SK-N-MC (cell line): ENCODE data around the gene TRAPPC4.
"Not testable (repeated sequence)": the region's sequence is repeated elsewhere in the genome, so short reads cannot be mapped to it uniquely, and the experiment has no call there.

Experiments used
- DNase-seq: peaks from one replicate; pipeline ENCODE4 v3.0.0-alpha.2; 2011; ENCODE audit warnings: low read depth, low spot score
- H3K27ac ChIP-seq: fragments of 200-600 bp; sonication (generic); 2 replicates; pipeline ENCODE4 v1.5.1; 2016; ENCODE audit warnings: mixed run types
- H3K36me3 ChIP-seq: fragments of 200-600 bp; sonication (generic); 2 replicates; pipeline ENCODE4 v1.6.1; 2017; ENCODE audit warnings: antibody characterized with exemption, low read length, mixed read lengths; ENCODE audit not compliant: insufficient read depth
- H3K4me3 ChIP-seq: fragments of 200-600 bp; sonication (generic); 2 replicates; pipeline ENCODE4 v1.5.1; 2016
- H3K9ac ChIP-seq: fragments of 200-600 bp; sonication (generic); 2 replicates; pipeline ENCODE4 v1.8.0; 2017; ENCODE audit warnings: mixed run types, mixed read lengths; ENCODE audit not compliant: insufficient read length
- H3K9me3 ChIP-seq: fragments of 200-600 bp; sonication (generic); 2 replicates; pipeline ENCODE4 v1.6.1; 2017; ENCODE audit warnings: low read depth, mild to moderate bottlenecking, antibody characterized with exemption, low read length, moderate library complexity, mixed read lengths
- EZH2 ChIP-seq: fragments of 200-600 bp; sonication (generic); IDR thresholded peaks from one replicate; pipeline ENCODE4 v1.6.1; 2017; ENCODE audit warnings: antibody characterized with exemption
- FOXP2 ChIP-seq: optimal IDR thresholded peaks from 2 replicates; pipeline ENCODE3; 2011; ENCODE audit warnings: mild to moderate bottlenecking, moderate library complexity; ENCODE audit not compliant: insufficient read depth; ENCODE audit errors: extremely low read length, control extremely low read depth
- POLR2AphosphoS5 ChIP-seq: IDR thresholded peaks from 2 replicates; pipeline ENCODE4 v1.6.1; 2012; ENCODE audit warnings: mild to moderate bottlenecking, low read depth, low read length, borderline replicate concordance

The TRAPPC4 gene

GRCh38 chr11:119006656-119007055 is 11.9 kb upstream of the TRAPPC4 start:
- Histone ChIP-seq H3K36me3 (peaks cover 45% of the 10 kb centered on the region), H3K9ac (no peak overlapping the region), H3K9me3 (no peaks in the 10 kb centered on the region), H3K27ac (no peak overlapping the region), H3K4me3 (no peak overlapping the region)
- TF ChIP-seq FOXP2 (no peak), POLR2AphosphoS5 (no peak), EZH2 (no peak)
- no peak for DNase-seq

DNA sequence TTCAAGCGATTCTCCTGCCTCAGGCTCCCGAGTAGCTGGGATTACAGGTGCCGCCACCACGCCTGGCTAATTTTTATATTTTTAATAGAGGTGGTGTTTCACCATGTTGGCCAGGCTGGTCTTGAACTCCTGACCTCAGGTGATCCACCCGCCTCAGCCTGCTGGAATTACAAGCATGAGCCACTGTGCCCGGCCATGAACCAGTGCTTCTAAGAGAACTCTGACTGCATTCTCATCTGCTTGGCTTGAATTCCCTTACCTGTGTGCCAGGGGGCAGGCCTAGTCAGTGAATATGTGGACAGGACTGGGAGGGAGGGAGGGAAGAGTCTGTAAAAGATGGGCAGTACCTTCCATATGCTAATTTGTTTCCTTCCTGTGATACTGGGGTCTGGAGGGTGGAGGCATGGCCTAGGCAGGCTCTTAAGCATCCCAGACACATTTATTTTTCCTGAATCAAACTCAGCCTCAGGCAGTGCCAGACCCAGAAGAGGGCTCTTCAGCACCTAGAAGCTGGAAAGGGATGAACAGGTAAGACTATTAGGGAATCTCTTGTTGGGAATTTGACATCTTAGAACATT is 7.0 kb upstream of the TRAPPC4 start:
- no peak for DNase-seq
- Histone ChIP-seq H3K9me3 (no peaks in the 10 kb centered on the region), H3K4me3 (no peak overlapping the region), H3K27ac (no peak overlapping the region), H3K36me3 (peaks cover 64% of the 10 kb centered on the region), H3K9ac (no peak overlapping the region)
- no peak for TF ChIP-seq EZH2
- no peak for TF ChIP-seq POLR2AphosphoS5
- no peak for TF ChIP-seq FOXP2

DNA sequence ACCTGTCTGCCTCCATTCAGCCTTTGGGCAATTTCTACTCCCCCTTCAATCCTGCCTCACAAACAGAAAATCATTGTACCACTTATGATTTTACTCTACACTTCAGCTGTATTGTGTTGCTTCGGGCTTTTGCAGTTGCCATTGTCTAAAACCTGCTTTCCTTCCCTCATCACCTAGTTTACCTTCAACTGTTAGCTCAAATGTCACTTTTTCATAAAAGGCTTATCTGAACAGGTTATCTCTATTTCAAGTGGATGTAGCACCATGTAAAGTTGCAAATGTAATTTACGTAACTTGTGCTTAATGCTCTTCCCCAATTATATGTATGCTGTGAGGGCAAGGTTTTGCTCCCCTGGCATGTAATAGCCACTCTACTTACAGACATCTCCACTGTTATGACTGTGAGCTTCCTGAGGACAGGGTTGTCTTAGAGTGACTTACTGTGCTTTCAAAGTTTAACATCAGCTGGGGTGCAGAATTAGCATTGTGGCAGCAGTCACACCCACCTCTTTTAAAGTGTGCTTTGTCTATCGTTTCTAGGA is 5.9 kb upstream of the TRAPPC4 start:
- peaks cover 65% of the 10 kb centered on the region for H3K36me3 ChIP-seq
- H3K9ac ChIP-seq = no peak overlapping the region
- H3K27ac ChIP-seq = peak overlapping the region; percentile 56
- no peak for TF ChIP-seq EZH2
- no peak for TF ChIP-seq FOXP2
- no peak for TF ChIP-seq POLR2AphosphoS5
- no peak overlapping the region for H3K4me3 ChIP-seq
- no peak for DNase-seq
- H3K9me3 ChIP-seq = no peaks in the 10 kb centered on the region

DNA sequence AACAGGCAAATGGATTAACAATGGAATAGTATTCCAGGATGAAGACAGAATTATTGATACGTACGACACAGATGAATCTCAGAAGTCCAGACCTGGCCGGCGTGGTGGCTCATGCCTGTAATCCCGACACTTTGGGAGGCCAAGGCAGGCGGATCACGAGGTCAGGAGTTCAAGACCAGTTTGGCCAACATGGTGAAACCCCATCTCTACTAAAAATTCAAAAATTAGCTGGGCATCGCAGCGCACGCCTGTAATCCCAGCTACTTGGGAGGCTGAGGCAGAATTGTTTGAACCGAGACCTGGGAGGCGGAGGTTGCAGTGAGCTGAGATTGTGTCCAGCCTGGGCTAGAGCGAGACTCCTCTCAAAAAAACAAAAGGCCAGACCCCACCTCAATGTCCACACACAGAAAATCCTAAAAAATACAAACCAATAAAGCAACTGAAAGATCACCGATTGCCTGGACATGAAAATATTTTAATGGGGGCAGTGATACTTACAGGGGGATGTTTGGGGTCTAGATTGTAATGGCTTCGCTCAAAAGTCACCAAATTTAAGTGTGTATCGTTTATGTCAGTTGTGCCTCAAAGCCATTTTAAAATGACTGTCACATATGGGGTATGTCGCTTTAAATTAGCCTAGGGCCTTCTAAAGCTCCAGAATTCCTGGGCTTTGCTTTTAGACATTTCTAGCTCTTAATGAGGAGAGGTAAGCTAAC is 4.2 kb upstream of the TRAPPC4 start:
- no peak for DNase-seq
- H3K4me3 ChIP-seq = no peak overlapping the region
- peaks cover 65% of the 10 kb centered on the region for H3K36me3 ChIP-seq

GRCh38 chr11:119015054-119015611 is 3.4 kb upstream of the TRAPPC4 start:
- DNase-seq = no peak
- Histone ChIP-seq H3K4me3 (no peak overlapping the region), H3K9me3 (no peaks in the 10 kb centered on the region), H3K9ac (no peak overlapping the region), H3K27ac (peak overlapping the region; percentile 49; the same call in 1 of the 2 replicates), H3K36me3 (peaks cover 62% of the 10 kb centered on the region)
- TF ChIP-seq POLR2AphosphoS5 = no peak; the same call in 1 of the 2 replicates
- no peak for TF ChIP-seq FOXP2

More for the DNA sequence above, 4.2 kb upstream of the TRAPPC4 start:
- Histone ChIP-seq H3K9ac (no peak overlapping the region), H3K27ac (peak overlapping the region; percentile 49; the same call in 1 of the 2 replicates), H3K9me3 (no peaks in the 10 kb centered on the region)
- no peak; the same call in 1 of the 2 replicates for TF ChIP-seq POLR2AphosphoS5
- no peak for TF ChIP-seq EZH2
- TF ChIP-seq FOXP2 = no peak

DNA sequence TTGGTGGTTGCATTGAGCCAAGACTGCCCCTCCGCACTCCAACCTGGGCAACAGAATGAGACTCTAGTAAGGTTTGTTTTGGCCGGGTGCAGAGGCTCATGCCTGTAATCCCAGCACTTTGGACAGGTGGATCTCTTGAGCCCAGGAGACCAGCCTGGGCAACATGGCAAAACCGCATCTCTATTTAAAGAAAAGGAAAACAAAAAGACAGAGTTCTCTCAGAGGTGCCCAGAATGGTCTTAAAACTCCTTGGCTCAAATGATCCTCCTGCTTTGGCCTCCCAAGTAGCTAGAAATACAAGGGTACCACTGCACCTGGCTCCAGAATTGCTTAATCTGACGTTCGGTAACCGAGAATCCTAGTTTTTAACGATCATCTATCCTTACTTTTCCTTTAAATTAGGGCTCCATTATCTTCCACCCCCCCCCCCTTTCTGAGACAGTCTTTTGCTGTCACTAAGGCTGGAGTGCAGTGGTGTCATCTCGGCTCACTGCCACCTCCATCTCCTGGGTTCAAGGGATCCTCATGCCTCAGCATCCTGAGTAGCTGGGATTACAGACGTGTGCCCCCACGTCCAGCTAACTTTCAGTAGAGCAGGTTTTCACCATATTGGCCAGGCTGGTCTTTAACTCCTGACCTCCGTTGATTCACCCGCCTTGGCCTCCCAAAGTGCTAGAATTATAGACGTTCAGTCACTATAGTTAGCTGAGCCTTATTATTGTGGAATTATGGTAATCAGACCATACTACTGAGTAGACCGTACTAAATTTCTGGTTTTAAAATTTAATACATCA is 2.2 kb upstream of the TRAPPC4 start:
- H3K9ac ChIP-seq = peak overlapping the region; percentile 100
- no peaks in the 10 kb centered on the region for H3K9me3 ChIP-seq
- peaks cover 63% of the 10 kb centered on the region for H3K36me3 ChIP-seq
- H3K27ac ChIP-seq = peak overlapping the region; percentile 93
- DNase-seq = no peak
- peak overlapping the region; percentile 100 for H3K4me3 ChIP-seq
- no peak for TF ChIP-seq FOXP2
- no peak for TF ChIP-seq POLR2AphosphoS5
- TF ChIP-seq EZH2 = no peak

DNA sequence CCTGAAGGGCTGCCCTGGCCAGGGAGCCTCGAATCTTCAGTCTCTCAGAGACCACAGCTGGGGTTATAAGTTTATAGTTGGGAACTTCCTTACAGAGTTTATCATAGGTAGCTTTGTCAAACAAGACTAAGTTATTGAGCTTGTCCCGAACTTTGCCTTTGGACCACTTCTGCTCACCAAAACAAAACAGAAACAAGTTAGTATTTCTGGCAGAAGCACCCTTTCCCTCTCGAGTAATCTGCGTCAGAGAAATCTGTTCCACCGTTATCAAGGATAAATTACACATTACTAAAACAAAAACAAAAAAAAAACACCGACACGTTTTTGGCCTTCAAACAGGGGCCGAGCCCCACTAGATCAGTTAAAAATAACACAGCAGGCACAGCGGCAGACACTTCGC is 1.2 kb upstream of the TRAPPC4 start:
- Histone ChIP-seq H3K36me3 (peaks cover 68% of the 10 kb centered on the region), H3K27ac (peak overlapping the region; percentile 93), H3K4me3 (peak overlapping the region; percentile 100), H3K9ac (peak overlapping the region; percentile 100)
- not testable (repeated sequence) for DNase-seq, H3K9me3 ChIP-seq

DNA sequence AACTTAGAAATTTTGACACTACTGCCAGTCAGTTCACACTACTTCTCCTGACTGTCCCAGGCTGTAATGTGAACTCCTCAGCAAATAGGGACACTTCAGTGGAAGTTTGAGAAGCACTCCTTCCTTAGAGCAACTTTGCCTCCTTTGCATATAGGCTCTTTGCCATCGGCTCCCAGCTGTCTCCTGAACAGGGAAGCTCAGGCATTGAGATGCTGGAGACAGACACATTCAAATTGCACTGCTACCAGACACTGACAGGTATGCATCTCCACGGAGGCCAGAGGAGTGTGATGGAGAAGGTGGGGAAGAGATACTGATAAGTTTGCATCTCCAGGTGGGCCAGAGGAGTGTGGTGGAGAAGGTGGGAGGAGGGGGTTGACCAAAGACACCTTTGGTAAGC is 1.4 kb downstream of the TRAPPC4 start:
- Histone ChIP-seq H3K4me3 (peak overlapping the region; percentile 100), H3K27ac (no peak overlapping the region), H3K9ac (peak overlapping the region; percentile 100), H3K36me3 (peaks cover 67% of the 10 kb centered on the region), H3K9me3 (no peaks in the 10 kb centered on the region)
- DNase-seq = no peak
- TF ChIP-seq POLR2AphosphoS5 = no peak
- no peak for TF ChIP-seq EZH2
- no peak for TF ChIP-seq FOXP2
